Kasumi-1 (cell line): Measurements from ENCODE around the gene ACSM3.
A peak's percentile ranks its signal among the peaks of the same experiment; 100 is the strongest.

Experiments used
- DNase-seq, 2 experiments: peaks; one replicate each; lab custom pipeline; 2025; lab: John Stamatoyannopoulos, UW

ACSM3 gene

GRCh38 chr16:20806168-20807050, 42.6 kb downstream of the ACSM3 start, which contains the start of the genes ERI2 and REXO5:
TSS of gene ERI2 (minus strand) at chr16:20806472. CDS start at chr16:20806430, 42 bp downstream.
TSS of gene REXO5 (plus strand) at chr16:20806527. CDS start at chr16:20806954, 427 bp downstream.
- DNase-seq = peak; percentile 74 to 83

GRCh38 chr16:20807862-20808261, 44.0 kb downstream of the ACSM3 start:
- DNase-seq = no peak

GRCh38 chr16:20811889-20812439, 48.1 kb downstream of the ACSM3 start:
- DNase-seq = no peak

GRCh38 chr16:20812510-20812909, 48.7 kb downstream of the ACSM3 start:
- DNase-seq = no peak

GRCh38 chr16:20814784-20815183, 51.0 kb downstream of the ACSM3 start:
- no peak for DNase-seq

- no peak for DNase-seq
Observed at GRCh38 chr16:20818929-20819585, 55.2 kb downstream of the ACSM3 start.

GRCh38 chr16:20821682-20822081, 57.9 kb downstream of the ACSM3 start:
- no peak for DNase-seq

GRCh38 chr16:20822521-20823325, 58.9 kb downstream of the ACSM3 start:
- peak; percentile 17 to 46 for DNase-seq

GRCh38 chr16:20826039-20826566, 62.3 kb downstream of the ACSM3 start:
- no peak for DNase-seq

GRCh38 chr16:20829536-20829935, 65.7 kb downstream of the ACSM3 start:
- DNase-seq = no peak

GRCh38 chr16:20830372-20830771, 66.6 kb downstream of the ACSM3 start:
- DNase-seq = no peak

- no peak for DNase-seq
Observed at GRCh38 chr16:20833086-20833485, 69.3 kb downstream of the ACSM3 start.

- DNase-seq = no peak
Observed at GRCh38 chr16:20838240-20838639, 74.4 kb downstream of the ACSM3 start.

GRCh38 chr16:20839504-20839903, 75.7 kb downstream of the ACSM3 start:
- DNase-seq = no peak

- DNase-seq = no peak
Observed at GRCh38 chr16:20844054-20844453, 80.2 kb downstream of the ACSM3 start.

- peak; percentile 5 to 24 for DNase-seq
Observed at GRCh38 chr16:20844588-20844987, 80.8 kb downstream of the ACSM3 start.

GRCh38 chr16:20846030-20846429, 82.2 kb downstream of the ACSM3 start:
- DNase-seq = no peak

GRCh38 chr16:20846551-20846950, 82.7 kb downstream of the ACSM3 start:
- DNase-seq = no peak
